BE2C (cell line): ENCODE measurements around the gene RBM4B.

Experiments used
- DNase-seq: peaks from one replicate; pipeline ENCODE4 v3.0.0-alpha.2; 2020
- H3K27me3 ChIP-seq: fragments of 250-450 bp; sonication (Bioruptor Pico); 2 replicates; pipeline ENCODE4 v1.5.1; 2020; ENCODE audit warnings: mild to moderate bottlenecking
- H3K36me3 ChIP-seq: fragments of 250-450 bp; sonication (Bioruptor Pico); 2 replicates; pipeline ENCODE4 v1.5.1; 2020; ENCODE audit warnings: mild to moderate bottlenecking
- H3K4me1 ChIP-seq: fragments of 250-450 bp; sonication (Bioruptor Pico); 2 replicates; pipeline ENCODE4 v1.5.1; 2020
- H3K4me3 ChIP-seq: 2 replicates; pipeline ENCODE4 v1.5.1; 2011; ENCODE audit warnings: low read depth, low read length
- H3K9me3 ChIP-seq: fragments of 250-450 bp; sonication (Bioruptor Pico); 2 replicates; pipeline ENCODE4 v1.5.1; 2020
- TF ChIP-seq, protein P1 (sequence below): IDR thresholded peaks from 2 replicates; pipeline ENCODE4 v1.5.1; 2012; ENCODE audit warnings: mild to moderate bottlenecking, low read depth, low read length

Gene RBM4B

DNA sequence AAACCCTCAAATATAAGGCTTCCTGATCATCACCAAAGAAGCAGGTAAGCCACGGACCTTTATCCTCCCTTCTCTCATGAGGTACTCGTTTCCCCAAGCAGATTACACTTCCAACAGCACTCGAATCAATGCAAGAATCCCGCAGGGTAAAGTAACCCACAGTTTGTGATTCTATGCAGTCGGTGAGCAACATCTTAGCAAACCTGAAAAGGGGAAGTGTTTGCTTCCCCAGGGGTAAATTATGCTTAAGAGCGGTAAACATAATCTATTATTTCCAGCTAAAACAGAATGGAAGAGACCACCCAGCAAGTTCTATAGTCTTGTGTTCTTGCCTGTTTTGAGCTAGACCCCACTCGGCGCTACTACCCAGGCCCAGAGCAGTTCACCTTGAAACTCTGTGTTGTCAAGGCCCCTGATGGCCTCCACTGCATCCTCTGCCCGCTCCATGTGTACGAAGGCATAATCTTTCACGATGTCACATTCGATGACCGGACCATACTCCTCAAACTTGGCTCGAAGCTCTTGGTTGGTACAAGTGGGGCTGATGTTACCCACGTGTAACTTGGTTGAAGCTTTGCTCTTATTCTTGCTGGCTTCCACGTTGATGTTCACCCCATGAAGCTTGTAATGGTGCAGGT is 1.3 kb downstream of the RBM4B start:
- H3K9me3 ChIP-seq = no peaks in the 10 kb centered on the region
- DNase-seq = no peak
- peak overlapping the region; percentile 7; the same call in 1 of the 2 replicates for H3K4me3 ChIP-seq

GRCh38 chr11:66674964-66675602 is 2.6 kb downstream of the RBM4B start:
- H3K27me3 ChIP-seq = no peaks in the 10 kb centered on the region
- H3K4me1 ChIP-seq = no peaks in the 10 kb centered on the region
- TF ChIP-seq, protein P1, sequence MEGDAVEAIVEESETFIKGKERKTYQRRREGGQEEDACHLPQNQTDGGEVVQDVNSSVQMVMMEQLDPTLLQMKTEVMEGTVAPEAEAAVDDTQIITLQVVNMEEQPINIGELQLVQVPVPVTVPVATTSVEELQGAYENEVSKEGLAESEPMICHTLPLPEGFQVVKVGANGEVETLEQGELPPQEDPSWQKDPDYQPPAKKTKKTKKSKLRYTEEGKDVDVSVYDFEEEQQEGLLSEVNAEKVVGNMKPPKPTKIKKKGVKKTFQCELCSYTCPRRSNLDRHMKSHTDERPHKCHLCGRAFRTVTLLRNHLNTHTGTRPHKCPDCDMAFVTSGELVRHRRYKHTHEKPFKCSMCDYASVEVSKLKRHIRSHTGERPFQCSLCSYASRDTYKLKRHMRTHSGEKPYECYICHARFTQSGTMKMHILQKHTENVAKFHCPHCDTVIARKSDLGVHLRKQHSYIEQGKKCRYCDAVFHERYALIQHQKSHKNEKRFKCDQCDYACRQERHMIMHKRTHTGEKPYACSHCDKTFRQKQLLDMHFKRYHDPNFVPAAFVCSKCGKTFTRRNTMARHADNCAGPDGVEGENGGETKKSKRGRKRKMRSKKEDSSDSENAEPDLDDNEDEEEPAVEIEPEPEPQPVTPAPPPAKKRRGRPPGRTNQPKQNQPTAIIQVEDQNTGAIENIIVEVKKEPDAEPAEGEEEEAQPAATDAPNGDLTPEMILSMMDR = no peak
- H3K9me3 ChIP-seq = no peaks in the 10 kb centered on the region
- no peak overlapping the region for H3K4me3 ChIP-seq
- no peak for DNase-seq
- H3K36me3 ChIP-seq = peaks cover 21% of the 10 kb centered on the region

More for the DNA sequence above, 1.3 kb downstream of the RBM4B start:
- TF ChIP-seq, protein P1 = no peak
- H3K4me1 ChIP-seq = no peaks in the 10 kb centered on the region
- peaks cover 18% of the 10 kb centered on the region for H3K36me3 ChIP-seq
- H3K27me3 ChIP-seq = no peaks in the 10 kb centered on the region

GRCh38 chr11:66670816-66671215 is 6.9 kb downstream of the RBM4B start:
- Histone ChIP-seq H3K4me3 (no peak overlapping the region), H3K36me3 (peaks cover 42% of the 10 kb centered on the region), H3K4me1 (no peaks in the 10 kb centered on the region), H3K27me3 (no peaks in the 10 kb centered on the region), H3K9me3 (no peaks in the 10 kb centered on the region)
- no peak for DNase-seq
- TF ChIP-seq, protein P1 = no peak

GRCh38 chr11:66665369-66665768 is 12.3 kb downstream of the RBM4B start:
- Histone ChIP-seq H3K9me3 (no peaks in the 10 kb centered on the region), H3K4me3 (no peak overlapping the region), H3K27me3 (no peaks in the 10 kb centered on the region), H3K4me1 (no peaks in the 10 kb centered on the region), H3K36me3 (peaks cover 78% of the 10 kb centered on the region)
- TF ChIP-seq, protein P1 = no peak
- DNase-seq = no peak

DNA sequence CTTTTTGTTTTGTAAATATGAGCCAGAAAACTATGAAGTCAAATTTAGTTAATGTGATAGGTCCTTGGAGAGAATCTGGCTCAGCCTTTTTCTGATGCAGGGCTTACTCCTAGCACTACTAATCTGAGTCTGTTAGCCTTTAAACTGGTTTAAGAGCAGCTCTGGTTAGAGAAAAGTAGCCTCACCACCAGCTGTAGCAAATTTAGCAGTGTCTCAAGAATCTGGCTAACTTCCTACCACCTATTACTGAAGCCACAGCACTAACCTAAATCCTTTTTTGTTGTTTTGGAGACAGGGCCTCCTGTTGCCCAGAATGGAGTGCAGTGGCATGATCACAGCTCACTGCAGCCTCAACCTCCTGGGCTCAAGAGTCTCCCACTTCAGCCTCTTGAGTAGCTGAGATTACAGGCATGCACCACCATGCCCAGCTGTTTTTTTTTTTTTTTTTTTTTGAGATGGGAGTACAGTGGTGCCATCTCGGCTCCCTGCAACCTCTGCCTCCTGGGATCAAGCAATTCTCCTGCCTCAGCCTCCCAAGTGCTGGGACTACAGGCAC is 13.9 kb downstream of the RBM4B start:
- no peak overlapping the region for H3K4me3 ChIP-seq
- H3K36me3 ChIP-seq = peaks cover 83% of the 10 kb centered on the region
- no peaks in the 10 kb centered on the region for H3K4me1 ChIP-seq
- H3K27me3 ChIP-seq = no peaks in the 10 kb centered on the region
- DNase-seq = no peak
- H3K9me3 ChIP-seq = no peaks in the 10 kb centered on the region
- TF ChIP-seq, protein P1 = no peak

DNA sequence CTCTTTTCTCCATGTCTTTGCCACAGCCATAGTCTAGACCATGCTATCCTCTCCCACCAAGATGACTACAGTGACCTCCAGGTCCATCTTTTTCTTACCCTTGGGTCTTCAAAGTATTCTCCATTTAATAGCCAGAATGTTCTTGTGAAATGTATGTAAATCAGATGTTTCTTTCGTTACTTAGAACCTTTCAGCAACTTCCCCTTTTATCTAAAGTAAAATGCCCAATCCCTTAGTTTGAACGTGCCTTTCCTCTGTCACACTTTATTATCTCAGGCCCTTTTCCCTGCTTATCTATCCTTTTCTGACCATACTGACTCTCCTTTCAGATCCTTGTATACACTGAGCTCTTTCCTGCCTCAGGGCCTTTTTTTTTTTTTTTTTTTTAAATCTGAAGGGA is 17.9 kb downstream of the RBM4B start:
- TF ChIP-seq, protein P1 = no peak
- H3K9me3 ChIP-seq = no peaks in the 10 kb centered on the region
- peaks cover 75% of the 10 kb centered on the region for H3K36me3 ChIP-seq
- H3K27me3 ChIP-seq = no peaks in the 10 kb centered on the region
- no peaks in the 10 kb centered on the region for H3K4me1 ChIP-seq
- H3K4me3 ChIP-seq = no peak overlapping the region
- DNase-seq = no peak
